ENCODE results near the gene GTPBP3.
"Not testable (repeated sequence)": the region's sequence is repeated elsewhere in the genome, so short reads cannot be mapped to it uniquely, and the experiment has no call there.

The GTPBP3 gene

GRCh38 chr19:17336872-17337674 is at the start of gene GTPBP3:
Gene GTPBP3, plus strand, starts transcription at chr19:17337553. Its CDS starts 59 bp downstream, at chr19:17337612.
- DNase-seq (ENCODE audit: low spot score): peak; percentile 98

- peak; percentile 94 for DNase-seq (ENCODE audit: low spot score)
Measured at GRCh38 chr19:17289489-17289888, 47.9 kb upstream of the GTPBP3 start.

- DNase-seq (ENCODE audit: low spot score): peak; percentile 97
Measured at GRCh38 chr19:17292301-17293074, 44.9 kb upstream of the GTPBP3 start.

- no peak for DNase-seq (ENCODE audit: low spot score)
Measured at GRCh38 chr19:17293605-17294004, 43.7 kb upstream of the GTPBP3 start.

GRCh38 chr19:17294051-17294891 is 43.1 kb upstream of the GTPBP3 start:
- peak; percentile 42 for DNase-seq (ENCODE audit: low spot score)

GRCh38 chr19:17295551-17295950 is 41.8 kb upstream of the GTPBP3 start:
- not testable (repeated sequence) for DNase-seq (ENCODE audit: low spot score)

- peak; percentile 40 for DNase-seq (ENCODE audit: low spot score)
Measured at GRCh38 chr19:17296273-17296672, 41.1 kb upstream of the GTPBP3 start.

GRCh38 chr19:17296976-17297375 is 40.4 kb upstream of the GTPBP3 start:
- DNase-seq (ENCODE audit: low spot score): no peak

GRCh38 chr19:17300992-17301619 is 36.2 kb upstream of the GTPBP3 start:
- no peak for DNase-seq (ENCODE audit: low spot score)

- no peak for DNase-seq (ENCODE audit: low spot score)
Measured at GRCh38 chr19:17302391-17303166, 34.8 kb upstream of the GTPBP3 start.

GRCh38 chr19:17303167-17303939 is 34.0 kb upstream of the GTPBP3 start, which contains the start of gene ABHD8:
Gene ABHD8, minus strand, starts transcription at chr19:17303425. Its CDS starts 1,809 bp downstream, at chr19:17301616.
- DNase-seq (ENCODE audit: low spot score): peak; percentile 98

GRCh38 chr19:17303940-17304267 is 33.4 kb upstream of the GTPBP3 start:
- DNase-seq (ENCODE audit: low spot score): no peak

GRCh38 chr19:17304386-17305215 is 32.8 kb upstream of the GTPBP3 start:
- no peak for DNase-seq (ENCODE audit: low spot score)

- no peak for DNase-seq (ENCODE audit: low spot score)
Measured at GRCh38 chr19:17305216-17305516, 32.2 kb upstream of the GTPBP3 start.

GRCh38 chr19:17305517-17306284 is 31.7 kb upstream of the GTPBP3 start, which contains the start of gene MRPL34:
Gene MRPL34, plus strand, starts transcription at chr19:17305872. Its CDS starts 21 bp downstream, at chr19:17305893.
- peak; percentile 92 for DNase-seq (ENCODE audit: low spot score)

- DNase-seq (ENCODE audit: low spot score): no peak
Measured at GRCh38 chr19:17306285-17306714, 31.1 kb upstream of the GTPBP3 start.

GRCh38 chr19:17307876-17308377 is 29.4 kb upstream of the GTPBP3 start:
- no peak for DNase-seq (ENCODE audit: low spot score)
